ENCODE data around the gene MYZAP. TPM values are rescaled to one million over a fixed set of nuclear protein-coding genes. Genes with fewer than 3 reads are reported as not detected.

The MYZAP gene
- polyA plus RNA-seq, 2 of the 4 experiments (the other 2 are of a cell fraction): 1.2 to 2.4 TPM

DNA sequence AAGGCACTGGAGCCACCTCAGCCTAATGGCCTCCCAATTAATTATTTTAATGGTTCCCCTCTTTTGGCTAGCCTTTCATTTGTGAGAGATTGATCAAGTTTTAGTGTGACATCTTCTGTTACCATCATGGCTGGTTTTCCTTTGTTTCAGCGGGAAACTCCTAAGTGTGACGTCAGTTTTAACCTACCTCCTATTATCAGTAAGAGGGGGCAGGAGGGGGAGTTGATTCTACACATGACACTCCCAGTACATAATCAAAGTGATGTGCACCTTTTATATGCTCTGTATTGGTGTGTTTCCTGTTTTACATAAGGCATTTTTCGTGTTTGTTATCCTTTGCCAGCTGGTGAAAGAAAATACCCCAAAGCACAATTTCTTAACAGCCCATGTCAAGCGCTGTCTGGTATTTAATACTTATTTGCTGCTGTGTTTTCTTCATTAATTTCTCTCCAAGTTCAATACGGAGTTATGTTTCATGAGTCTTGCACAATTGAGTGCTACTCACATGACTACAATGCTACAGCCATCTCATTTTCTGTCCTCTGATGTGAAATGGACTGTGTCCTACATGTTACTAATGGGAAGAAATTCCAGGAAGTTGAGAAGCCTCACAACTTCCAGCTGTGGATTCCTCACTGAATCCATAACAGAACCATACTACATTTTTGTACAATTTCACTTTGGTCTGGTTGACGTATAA lies 62.6 kb downstream of the MYZAP start:
- DNase-seq (ENCODE audit: low read depth in 1 of 2, low spot score in 1 of 2) (no peak), ATAC-seq (no peak), FAIRE-seq (no peak)
- Histone ChIP-seq H3K27ac (no peak overlapping the region), H3K4me2 (no peak overlapping the region), H3K9me3 (no peaks in the 10 kb centered on the region), H3K4me1 (no peaks in the 10 kb centered on the region), H3K4me3 (no peak overlapping the region)
- no peak for TF ChIP-seq KDM1A (IDR thresholded peaks at IDR 0.05; ENCODE audit: low read depth)
- TF ChIP-seq BHLHE40 (IDR thresholded peaks at IDR 0.05; ENCODE audit: low read depth, low read length): no peak
- TF ChIP-seq ZC3H11A (IDR thresholded peaks at IDR 0.05): no peak
- TF ChIP-seq, protein P1, sequence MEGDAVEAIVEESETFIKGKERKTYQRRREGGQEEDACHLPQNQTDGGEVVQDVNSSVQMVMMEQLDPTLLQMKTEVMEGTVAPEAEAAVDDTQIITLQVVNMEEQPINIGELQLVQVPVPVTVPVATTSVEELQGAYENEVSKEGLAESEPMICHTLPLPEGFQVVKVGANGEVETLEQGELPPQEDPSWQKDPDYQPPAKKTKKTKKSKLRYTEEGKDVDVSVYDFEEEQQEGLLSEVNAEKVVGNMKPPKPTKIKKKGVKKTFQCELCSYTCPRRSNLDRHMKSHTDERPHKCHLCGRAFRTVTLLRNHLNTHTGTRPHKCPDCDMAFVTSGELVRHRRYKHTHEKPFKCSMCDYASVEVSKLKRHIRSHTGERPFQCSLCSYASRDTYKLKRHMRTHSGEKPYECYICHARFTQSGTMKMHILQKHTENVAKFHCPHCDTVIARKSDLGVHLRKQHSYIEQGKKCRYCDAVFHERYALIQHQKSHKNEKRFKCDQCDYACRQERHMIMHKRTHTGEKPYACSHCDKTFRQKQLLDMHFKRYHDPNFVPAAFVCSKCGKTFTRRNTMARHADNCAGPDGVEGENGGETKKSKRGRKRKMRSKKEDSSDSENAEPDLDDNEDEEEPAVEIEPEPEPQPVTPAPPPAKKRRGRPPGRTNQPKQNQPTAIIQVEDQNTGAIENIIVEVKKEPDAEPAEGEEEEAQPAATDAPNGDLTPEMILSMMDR (IDR thresholded peaks at IDR 0.05): no peak
- TF ChIP-seq, protein P2, sequence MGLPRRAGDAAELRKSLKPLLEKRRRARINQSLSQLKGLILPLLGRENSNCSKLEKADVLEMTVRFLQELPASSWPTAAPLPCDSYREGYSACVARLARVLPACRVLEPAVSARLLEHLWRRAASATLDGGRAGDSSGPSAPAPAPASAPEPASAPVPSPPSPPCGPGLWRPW (IDR thresholded peaks at IDR 0.05): no peak
- no peak for TF ChIP-seq ZSCAN20 (CRISPR knock-in tag; IDR thresholded peaks at IDR 0.05)
- no peak for TF ChIP-seq RAD21 (conservative IDR thresholded peaks at IDR 0.05 in 1 of 2, IDR thresholded peaks at IDR 0.05 in 1 of 2)
- no peak for TF ChIP-seq ESRRA (IDR thresholded peaks at IDR 0.05; ENCODE audit: borderline replicate concordance, low read length)
- no peak for TF ChIP-seq RARB (CRISPR knock-in tag; IDR thresholded peaks at IDR 0.05)
- TF ChIP-seq, protein P3, sequence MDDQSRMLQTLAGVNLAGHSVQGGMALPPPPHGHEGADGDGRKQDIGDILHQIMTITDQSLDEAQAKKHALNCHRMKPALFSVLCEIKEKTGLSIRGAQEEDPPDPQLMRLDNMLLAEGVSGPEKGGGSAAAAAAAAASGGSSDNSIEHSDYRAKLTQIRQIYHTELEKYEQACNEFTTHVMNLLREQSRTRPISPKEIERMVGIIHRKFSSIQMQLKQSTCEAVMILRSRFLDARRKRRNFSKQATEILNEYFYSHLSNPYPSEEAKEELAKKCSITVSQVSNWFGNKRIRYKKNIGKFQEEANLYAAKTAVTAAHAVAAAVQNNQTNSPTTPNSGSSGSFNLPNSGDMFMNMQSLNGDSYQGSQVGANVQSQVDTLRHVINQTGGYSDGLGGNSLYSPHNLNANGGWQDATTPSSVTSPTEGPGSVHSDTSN (IDR thresholded peaks at IDR 0.05): no peak
- no peak for TF ChIP-seq ZFP36 (IDR thresholded peaks at IDR 0.05; ENCODE audit: borderline replicate concordance, partially characterized antibody)
- TF ChIP-seq EP300 (IDR thresholded peaks at IDR 0.05): no peak
- TF ChIP-seq POLR2A (IDR thresholded peaks at IDR 0.05; ENCODE audit: low read length): no peak
- no peak for TF ChIP-seq FOXS1 (CRISPR knock-in tag; IDR thresholded peaks at IDR 0.05)
- TF ChIP-seq, protein P4, sequence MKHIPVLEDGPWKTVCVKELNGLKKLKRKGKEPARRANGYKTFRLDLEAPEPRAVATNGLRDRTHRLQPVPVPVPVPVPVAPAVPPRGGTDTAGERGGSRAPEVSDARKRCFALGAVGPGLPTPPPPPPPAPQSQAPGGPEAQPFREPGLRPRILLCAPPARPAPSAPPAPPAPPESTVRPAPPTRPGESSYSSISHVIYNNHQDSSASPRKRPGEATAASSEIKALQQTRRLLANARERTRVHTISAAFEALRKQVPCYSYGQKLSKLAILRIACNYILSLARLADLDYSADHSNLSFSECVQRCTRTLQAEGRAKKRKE (CRISPR knock-in tag; IDR thresholded peaks at IDR 0.05; ENCODE audit: low read depth): no peak
- TF ChIP-seq NR3C1 (IDR thresholded peaks at IDR 0.05): no peak
- TF ChIP-seq, protein P5, sequence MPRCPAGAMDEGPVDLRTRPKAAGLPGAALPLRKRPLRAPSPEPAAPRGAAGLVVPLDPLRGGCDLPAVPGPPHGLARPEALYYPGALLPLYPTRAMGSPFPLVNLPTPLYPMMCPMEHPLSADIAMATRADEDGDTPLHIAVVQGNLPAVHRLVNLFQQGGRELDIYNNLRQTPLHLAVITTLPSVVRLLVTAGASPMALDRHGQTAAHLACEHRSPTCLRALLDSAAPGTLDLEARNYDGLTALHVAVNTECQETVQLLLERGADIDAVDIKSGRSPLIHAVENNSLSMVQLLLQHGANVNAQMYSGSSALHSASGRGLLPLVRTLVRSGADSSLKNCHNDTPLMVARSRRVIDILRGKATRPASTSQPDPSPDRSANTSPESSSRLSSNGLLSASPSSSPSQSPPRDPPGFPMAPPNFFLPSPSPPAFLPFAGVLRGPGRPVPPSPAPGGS (IDR thresholded peaks at IDR 0.05): no peak
- no peak for TF ChIP-seq CHD2 (IDR thresholded peaks at IDR 0.05; ENCODE audit: low read length, partially characterized antibody)
- TF ChIP-seq, protein P6, sequence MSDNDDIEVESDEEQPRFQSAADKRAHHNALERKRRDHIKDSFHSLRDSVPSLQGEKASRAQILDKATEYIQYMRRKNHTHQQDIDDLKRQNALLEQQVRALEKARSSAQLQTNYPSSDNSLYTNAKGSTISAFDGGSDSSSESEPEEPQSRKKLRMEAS (IDR thresholded peaks at IDR 0.05): no peak
- no peak for TF ChIP-seq EHMT2 (IDR thresholded peaks at IDR 0.05; ENCODE audit: low read depth)
- ChIA-PET CTCF (interaction anchor here (0.6 to 5.1 kb wide), 8 partner anchors 9 to 528 kb away, joined by 3 to 26 read pairs (median 4); partner anchors contain the start of gene MYZAP), POLR2A (no interaction called here)
- WGBS (ENCODE audit: missing lambda C conversion rate): 73% methylated on average over 6 of the region's 6 CpGs

DNA sequence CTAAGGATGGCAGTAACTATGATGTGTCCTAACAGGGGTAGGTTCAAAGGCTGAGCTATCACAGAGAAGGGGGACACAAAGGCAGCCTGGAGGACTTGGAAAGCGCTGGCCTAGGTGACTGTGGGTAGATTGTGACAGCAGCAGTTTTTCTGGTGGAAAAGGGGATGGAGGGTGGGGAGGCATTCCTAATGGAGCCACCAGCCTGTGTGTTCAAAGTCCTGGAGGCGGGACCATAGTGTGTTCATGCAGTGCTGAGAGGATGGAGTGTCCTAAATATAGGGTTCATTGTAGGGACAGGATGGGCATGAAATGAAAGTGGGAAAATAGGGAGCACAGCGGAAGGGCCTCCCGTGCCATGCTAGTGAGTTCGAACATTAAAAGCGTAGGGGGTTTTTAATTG lies 63.3 kb downstream of the MYZAP start:
- H3K27ac ChIP-seq: no peak overlapping the region
- WGBS (ENCODE audit: missing lambda C conversion rate): 77% methylated on average over 6 of the region's 6 CpGs
- TF ChIP-seq, protein P4 (CRISPR knock-in tag; IDR thresholded peaks at IDR 0.05; ENCODE audit: low read depth): no peak
- TF ChIP-seq JUNB (IDR thresholded peaks at IDR 0.05): no peak
- TF ChIP-seq HOXB13 (CRISPR knock-in tag; IDR thresholded peaks at IDR 0.05; ENCODE audit: low read depth): no peak
- no peak for TF ChIP-seq HEYL (CRISPR knock-in tag; IDR thresholded peaks at IDR 0.05)
- no peak; a peak in 1 of 6 replicates for ATAC-seq
- CTCF ChIA-PET: interaction anchor here (0.6 to 5.1 kb wide), 13 partner anchors 10 to 528 kb away, joined by 3 to 26 read pairs (median 5); partner anchors contain the start of gene ALDH1A2
- POLR2A ChIA-PET: no interaction called here
- no peak for FAIRE-seq
- H3K9me3 ChIP-seq: no peaks in the 10 kb centered on the region
- no peaks in the 10 kb centered on the region for H3K4me1 ChIP-seq
- no peak overlapping the region for H3K4me2 ChIP-seq
- no peak overlapping the region for H3K4me3 ChIP-seq
- no peak for DNase-seq (ENCODE audit: low read depth in 1 of 2, low spot score in 1 of 2)
